CD4-positive, alpha-beta T cell treated with Interleukin-4 for 1 hour (primary cell): Measurements from ENCODE around the gene SCAMP4.
A peak's percentile ranks its signal among the peaks of the same experiment; 100 is the strongest.

ENCODE experiments used
- DNase-seq, 2 donors: peaks; one replicate each; pipeline ENCODE4 v3.0.0-alpha.2; 2020 to 2022

Gene SCAMP4

DNA sequence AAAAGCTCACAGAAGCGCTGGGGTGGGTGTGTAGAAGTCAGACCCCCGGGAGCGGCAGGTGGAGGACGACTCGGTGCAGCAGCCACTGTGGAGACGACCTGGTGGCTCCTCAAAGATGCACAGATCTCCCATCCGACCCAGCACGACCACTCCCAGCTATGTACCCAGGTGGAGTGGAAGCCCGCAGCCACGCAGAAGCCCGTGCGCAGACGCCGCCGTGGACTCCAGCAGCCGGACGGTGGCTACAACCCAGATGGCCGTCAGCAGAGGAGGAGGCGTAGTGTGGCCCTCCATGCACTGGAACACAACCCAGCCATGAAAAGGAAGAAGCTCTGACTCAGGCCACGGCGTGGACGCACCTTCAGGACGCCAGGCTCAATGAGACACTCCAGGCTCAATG, 57.5 kb downstream of the SCAMP4 start:
- DNase-seq: no peak

DNA sequence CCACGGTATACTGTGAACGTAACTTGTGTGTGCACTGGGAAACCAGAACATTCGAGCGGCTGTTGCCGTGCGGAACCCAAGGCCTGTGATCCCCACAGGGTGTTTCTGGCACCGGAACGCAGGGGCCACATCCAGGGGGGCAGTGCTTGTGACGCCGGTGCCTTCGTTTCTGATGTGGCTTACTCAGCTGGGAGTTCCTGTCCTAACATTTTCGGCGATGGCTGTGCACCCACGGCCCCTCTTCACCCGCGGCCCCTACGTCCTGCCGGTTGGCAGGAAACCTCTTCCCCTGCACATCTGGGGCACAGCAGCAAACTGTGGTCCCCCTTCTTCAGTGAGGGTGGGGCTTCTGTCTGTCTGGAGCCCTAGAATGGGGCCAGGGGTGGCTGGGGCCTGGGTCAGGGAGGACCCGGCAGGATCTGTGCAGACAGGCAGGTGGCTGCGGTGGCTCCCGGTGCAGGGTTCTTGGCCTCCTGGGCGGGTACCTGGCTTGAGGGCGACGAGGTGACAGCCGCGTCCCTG, 61.9 kb downstream of the SCAMP4 start:
- peak; percentile 15 to 35 for DNase-seq

DNA sequence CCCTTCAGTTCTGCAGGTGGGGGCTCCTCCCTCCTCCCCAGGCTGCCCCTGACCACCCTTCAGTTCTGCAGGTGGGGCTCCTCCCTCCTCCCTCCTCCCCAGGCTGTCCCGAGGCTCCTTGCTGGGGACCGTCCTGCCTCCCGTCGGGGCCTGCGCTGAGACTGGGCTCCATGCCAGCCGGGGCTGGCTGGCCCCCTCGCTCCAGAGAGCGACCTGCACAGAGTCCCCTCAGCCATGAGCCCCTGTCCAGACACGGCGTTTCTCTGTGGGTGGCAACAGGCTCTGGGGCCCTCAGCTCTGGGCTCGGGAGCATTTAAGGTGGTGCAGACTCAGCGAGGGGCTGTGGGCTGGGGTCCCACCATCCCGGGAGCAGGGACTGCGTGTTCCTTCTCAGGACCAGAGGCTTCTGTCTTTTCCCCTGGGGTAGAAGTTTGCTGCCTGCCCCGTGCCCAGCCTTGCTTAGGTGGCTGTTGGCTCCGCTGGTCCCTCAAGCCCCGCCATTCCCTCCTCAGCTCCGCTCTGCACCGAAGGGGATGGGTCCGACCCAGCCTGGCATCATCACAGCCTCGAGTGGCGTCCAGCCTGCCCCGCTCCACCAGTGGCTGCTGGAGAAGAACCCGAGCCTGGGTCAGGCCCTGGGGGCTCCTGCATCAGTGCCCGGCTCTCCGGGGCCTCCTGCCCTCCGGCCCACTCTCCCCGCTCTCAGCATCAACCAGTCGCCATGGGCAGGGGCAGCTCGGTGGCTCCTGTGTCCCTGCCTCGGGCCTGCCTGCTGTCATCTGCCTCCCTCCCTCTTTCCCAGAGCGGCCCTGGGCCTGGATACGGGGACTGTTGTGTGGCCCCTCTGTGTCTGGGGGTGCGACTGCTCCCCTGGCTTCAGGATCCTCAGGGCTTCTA, 63.3 kb downstream of the SCAMP4 start:
- no peak for DNase-seq

DNA sequence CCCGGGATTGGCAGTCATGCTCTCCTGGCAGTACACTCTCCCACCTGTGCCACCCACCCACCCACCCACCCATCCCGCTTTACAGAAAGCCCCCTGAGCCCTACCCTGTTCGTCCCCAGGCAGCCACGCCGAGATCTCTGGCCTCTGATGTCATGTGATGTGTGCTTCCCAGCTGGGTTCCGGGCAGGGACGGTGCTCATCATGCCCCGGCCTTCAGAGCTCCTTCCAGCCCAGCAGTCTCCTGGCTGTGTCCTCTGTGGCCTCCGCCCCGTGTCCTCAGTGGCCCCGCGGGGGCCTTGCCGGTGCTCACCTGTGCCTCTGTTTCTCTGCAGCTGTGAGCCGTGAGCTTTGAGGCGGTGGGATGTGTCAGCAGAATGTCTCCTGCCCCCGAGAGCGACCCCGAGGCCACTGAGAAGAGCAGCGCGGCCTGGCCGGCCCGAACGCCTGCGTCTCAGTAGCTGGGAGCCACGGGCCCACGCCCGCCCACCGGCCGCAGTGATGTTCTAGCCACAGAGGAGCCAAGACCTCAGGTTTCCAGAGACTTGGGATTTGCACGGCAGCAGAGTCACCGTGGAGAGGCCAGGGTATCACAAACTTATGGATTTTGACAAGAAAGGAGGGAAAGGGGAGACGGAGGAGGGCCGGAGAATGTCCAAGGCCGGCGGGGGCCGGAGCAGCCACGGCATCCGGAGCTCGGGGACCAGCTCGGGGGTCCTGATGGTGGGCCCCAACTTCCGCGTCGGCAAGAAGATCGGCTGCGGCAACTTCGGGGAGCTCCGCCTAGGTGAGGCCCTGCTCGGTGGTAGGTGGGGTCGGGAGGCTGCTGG, 64.2 kb downstream of the SCAMP4 start:
- DNase-seq: no peak

DNA sequence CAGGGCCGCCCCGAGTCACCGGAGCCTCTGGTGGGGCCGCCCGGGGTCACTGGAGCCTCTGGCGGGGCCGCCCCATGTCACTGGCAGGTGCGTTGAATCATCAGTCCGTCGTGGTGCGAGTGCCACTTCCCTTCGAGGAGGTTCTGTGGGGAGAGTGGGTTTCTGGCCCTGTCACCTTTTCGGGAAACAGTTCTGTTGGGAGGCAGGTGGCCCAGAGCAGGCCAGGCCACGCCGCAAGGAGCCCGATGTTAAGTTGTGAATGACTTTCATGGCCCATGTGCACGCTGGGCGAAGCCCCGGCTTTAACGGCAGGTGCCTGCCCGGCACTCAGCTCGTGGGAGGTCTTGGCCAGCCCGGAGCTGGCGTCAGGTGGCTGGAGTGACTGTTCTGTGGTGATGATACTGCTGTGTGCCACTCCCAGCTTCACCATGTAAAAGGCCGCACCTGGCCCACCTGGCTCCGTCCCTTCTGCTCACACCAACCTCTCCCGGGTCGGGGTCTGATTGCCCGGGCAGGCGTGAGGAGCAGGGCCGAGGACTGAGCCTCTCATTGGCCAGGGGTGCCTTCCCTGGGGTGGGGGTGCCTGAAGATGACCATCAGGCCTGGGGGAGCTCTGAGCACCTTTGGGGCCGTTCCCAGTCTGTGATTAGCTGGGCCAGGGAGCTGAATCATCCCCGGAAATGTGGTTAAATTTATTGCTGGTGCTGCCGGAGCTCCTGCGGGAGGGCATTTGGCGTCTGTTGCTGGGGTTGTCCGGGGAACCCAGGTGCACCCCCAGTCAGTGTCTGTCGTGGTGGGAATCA, 65.0 kb downstream of the SCAMP4 start:
- DNase-seq: no peak

DNA sequence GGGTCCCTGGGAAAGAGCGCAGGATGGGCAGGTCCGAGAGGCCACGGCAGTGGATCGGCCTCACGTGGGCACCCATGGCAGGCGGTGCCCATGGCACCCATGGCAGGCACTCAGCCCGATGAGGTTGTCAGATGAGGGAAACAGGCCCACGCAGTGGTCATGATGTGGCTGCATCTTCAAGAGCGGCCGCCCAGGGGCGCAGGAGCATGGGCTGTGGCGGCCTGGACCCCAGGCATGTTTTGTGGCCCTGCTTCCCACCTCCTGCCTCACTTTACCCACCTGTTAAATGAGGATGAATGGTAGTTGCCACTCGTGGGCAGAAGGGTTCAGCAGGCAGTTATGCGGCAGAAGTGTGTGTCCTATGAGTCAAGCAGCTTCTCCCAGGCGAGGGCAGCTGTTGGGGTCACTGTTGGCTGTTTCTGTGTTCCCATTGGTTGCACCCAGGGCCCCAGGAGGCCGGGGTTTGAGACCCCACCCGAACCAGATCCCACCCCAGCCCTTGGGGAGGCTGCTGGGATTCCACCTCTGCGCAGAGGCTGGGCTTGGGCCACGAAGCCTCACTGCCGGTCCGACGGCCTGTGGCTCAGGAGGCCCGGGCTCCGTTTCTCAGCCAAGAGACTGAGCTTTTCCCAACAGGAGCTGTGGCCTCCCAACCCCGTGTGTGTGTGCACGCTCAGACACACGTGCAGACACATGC, 65.8 kb downstream of the SCAMP4 start:
- no peak for DNase-seq

DNA sequence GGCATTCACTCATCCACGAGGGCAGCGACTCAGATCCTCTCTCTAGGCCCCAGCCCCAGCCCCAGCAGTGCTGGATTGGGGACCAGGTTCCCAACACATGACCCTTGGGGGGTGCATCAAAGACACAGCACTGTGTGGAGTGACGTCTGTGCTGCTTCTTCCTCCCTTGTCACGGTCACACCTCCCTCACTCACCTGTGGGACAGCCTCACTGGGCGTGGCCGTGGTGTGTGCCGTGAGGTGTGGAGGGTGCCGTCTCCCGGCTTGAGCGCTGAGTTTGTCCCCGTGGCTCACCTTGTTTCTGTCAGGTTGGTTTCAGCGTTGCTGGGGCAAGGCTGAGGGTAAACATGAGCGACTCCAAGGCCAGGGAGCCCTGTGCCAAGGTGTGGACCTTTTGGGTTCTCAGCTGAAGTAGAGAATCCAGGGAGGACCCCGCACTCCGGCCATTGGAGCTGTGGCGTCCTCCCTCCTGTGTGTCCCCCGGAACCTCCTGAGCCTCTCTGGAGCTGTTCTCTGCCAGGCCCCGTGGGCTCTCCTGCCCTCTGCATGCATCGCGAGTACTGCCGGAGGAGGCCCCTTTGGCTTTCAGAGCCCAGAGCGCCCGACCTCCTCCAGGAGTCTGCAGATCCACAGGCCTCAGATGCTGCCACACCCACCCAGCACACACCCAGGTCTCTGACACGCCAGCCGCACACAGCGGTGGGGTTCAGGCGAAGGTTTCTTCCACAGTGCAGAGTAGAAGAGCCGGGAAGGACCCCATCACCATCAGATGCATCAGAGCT, 69.4 kb downstream of the SCAMP4 start:
- DNase-seq: no peak

DNA sequence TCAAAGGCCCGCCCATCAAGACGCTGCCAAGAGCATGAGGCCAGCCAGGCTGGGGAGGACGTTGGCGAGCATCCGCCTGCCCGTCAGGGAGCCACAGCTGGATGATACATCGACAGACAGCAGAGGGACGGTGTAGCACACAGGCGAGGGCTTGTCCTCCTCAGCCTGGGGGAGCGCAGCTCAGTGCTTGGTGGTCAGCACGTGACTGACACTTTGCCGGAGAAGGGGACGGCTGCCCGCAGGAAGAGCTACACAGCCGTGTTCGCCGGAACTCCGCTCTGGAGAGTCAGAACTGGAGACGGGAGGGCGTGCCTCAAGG, 69.9 kb downstream of the SCAMP4 start:
- DNase-seq: no peak
